GM19467 (cell line): ENCODE data around the gene SPDEF.

ENCODE experiments used
- ATAC-seq: cut with Tn5 transposase; IDR thresholded peaks from one replicate; pipeline ENCODE4 v1.9.1; 2021; ENCODE audit warnings: mild to moderate bottlenecking, moderate library complexity; ENCODE audit not compliant: unreplicated experiment

SPDEF gene

DNA sequence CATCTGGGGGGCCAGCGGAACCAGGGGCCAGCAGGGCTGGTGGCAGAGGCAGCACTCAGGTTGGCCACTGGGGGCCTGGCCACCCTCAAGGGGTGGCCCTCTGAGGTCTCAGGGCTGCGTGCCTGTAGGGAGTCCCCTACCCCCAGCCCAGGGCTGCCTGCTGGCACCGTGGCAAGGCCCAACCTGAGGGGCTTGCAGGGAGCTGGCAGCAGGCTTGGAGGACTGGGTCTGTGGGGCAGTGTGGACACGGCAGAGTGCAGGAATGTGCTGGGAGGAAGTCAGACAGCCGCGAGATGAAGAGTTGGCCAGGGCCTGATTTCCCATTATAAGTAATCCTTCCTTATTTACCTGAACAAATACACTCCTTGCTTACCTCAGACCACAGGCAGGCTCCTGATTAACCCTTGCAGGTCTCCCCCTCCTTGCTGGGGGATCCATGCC lies at the start of gene SPDEF:
Gene SPDEF (minus strand): TSS at position 299 of the 441 bp plus-strand sequence. CDS start 11,874 bp downstream, outside the sequence.
- ATAC-seq = no peak

DNA sequence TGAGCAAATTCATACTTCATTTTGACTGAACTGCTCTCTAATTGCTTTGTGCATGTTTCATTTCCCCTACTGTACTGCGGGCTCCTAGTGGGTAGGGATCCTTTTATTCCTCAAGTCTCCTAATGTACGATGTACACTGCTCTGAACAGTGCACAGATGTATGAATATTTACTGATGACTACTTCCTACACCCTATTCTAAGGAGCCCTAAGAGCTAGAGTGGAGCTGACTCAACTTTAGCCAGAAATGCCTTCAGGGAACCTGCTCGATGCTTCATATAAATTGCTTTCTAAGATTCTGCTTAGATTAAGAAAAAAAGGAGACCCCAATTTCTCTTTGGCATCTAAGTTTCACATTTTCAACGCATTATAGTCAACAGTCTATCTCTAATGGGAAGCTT lies 47.6 kb upstream of the SPDEF start:
- no peak for ATAC-seq

DNA sequence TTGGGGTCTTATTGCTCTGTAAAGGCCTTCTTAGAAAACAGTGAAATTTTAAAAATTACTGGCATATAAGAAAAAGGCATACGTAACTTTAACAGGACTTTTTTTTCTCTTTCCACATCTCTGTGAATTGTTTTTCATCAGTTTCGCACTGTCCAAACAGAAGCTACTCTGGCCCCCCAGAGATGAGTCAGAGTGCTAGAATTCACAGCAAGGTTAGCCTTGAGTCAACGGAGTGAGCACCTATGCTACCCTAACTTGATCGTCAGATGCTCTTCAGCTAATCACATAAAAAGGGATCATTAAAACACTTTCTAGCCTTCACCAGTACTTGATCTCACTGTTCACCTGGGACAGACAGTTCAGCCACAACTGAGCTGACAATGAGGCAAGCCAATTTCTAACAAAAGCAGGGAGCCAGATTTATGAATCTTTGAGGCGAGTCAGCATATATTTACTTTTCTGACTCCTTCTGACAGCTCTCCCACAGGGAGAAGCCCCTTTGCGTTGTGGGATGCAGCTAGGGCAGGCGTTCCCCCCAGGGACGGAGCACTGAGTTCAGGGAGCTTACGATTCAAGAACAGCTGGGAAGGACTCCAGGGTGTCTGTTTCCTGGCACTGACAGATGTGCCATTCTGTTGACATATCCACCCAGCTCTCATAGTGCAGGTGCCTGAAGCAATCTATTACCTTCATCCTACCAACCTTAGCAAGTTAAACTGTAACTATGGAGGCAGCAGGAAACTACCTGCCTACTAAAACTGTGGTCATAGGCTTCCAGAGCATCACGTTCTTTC lies 46.4 kb upstream of the SPDEF start:
- no peak for ATAC-seq

DNA sequence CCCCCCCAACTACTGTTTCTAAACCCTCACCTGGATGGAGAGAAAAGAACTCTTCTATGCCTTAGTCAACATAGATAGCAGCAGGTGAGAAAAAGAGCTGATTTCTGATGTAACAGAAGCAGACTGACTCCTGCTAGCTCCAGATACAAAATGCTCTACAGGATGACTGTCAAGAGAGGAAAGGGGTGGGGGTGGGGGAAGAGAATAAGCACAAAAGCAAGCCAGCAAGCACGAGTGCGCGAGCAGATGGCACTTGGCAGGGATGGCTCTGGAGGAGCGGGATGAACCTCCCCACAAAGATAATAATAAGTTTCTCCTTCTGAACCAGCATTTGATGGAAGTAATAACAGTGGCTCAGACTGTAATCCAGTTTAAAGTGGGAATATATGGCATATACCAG lies 45.6 kb upstream of the SPDEF start:
- no peak for ATAC-seq

DNA sequence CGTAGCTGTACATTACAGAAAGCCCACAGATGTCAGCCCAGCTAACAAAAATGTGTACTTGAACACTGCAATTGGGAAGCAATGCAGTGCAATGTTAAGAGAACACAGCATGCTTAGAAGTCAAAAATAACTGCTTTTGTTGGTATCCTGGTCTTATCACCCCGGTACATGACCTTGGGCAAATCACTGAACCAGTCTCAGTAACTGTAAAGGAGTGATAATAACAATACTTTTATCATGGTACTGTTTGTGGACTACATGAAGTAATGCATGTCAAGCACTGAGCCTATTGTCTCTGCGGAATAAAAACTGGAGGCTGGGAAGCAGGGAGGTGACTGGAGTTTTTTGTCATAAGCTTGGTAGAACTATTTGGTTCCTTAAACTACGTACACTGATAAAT lies 44.7 kb upstream of the SPDEF start:
- ATAC-seq = no peak

DNA sequence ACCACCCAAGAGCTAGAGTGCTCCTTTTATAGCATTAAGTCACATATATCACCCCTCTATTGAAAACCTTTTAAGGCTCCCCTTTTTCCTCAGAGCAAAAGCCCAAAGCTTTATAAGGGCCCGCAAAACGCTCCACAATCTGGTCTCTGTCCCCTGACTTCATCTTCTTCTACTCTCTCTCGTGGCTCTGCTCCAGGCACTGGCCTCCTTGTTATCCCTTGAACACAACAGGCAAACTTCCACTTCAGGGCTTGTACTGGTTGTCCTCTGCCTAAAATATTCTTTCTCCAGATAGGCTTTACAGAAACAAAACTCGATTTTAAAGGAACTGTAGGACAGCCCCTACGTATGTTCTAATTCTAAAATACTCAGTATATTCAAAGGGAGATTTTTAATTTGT lies 44.0 kb upstream of the SPDEF start:
- ATAC-seq = no peak

DNA sequence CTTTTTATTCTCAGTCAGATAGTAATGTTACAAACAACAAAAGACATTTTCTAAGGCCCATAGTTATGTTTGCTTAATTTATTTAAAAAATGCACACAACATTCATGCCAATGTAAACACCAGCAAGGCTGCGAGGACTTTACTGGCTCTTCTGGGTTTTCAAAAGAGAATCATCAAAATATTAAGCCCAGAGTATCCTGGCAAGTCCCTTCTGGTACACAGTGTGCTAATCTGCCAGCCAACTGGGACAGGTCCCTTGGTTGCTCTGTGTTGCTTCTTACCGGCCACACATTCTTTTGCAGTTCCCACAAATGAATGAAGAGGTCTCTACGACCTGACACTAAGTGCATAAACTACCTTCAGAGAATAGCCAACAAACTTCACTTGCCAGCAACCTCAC lies 42.6 kb upstream of the SPDEF start:
- ATAC-seq = no peak

DNA sequence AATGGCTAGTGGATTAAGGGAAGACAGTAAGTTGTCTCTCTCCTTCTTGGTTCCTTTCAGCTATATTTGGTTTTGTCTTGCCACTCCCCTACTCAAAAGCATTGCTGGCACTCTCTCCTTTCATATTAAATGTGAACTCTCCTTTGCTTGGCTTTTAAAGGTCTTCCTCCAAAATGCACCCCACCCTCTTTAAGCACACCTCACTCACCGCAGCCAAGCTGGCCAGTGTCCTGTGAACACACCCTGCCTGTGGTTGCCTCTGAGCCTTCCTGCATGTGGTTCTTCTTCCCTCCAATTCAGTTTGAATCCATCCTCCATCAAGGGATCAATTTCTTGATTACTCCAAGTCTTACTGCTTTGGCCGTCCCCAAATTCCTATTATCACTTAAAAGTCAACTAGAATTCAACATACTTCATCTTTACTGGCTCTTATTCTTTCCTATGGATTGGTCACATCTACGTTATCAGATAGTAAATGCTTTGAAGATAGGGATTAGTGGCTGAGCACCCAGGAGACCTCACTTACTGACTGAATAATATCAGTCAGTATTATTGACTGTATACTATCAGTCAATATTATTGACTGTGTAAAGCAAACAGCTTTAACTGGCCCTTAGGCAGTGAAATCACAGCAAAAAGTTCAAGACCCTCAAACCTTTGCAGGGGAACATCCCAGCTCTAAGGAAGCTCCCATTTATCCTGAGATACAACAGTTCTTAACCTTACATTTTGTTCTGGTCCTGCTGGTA lies 41.6 kb upstream of the SPDEF start:
- no peak for ATAC-seq

DNA sequence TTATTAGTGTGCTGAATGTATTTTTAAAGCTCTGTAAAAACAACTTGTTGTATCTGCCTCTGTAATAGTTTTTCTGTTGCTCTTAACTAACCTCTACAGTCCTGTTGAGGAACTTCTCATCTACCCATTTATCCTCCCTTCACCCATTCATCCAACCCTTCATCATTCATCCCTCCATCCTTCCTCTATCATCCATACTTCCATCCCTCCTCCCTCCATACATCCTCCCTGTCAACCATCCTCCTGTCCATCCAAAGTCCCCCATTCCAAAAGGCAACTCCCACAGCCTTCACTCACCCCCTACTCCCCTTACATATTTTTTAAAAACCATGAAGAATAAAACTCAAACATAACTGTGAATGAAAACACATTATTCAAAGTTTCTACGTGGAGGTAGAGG lies 40.7 kb upstream of the SPDEF start:
- ATAC-seq = no peak

DNA sequence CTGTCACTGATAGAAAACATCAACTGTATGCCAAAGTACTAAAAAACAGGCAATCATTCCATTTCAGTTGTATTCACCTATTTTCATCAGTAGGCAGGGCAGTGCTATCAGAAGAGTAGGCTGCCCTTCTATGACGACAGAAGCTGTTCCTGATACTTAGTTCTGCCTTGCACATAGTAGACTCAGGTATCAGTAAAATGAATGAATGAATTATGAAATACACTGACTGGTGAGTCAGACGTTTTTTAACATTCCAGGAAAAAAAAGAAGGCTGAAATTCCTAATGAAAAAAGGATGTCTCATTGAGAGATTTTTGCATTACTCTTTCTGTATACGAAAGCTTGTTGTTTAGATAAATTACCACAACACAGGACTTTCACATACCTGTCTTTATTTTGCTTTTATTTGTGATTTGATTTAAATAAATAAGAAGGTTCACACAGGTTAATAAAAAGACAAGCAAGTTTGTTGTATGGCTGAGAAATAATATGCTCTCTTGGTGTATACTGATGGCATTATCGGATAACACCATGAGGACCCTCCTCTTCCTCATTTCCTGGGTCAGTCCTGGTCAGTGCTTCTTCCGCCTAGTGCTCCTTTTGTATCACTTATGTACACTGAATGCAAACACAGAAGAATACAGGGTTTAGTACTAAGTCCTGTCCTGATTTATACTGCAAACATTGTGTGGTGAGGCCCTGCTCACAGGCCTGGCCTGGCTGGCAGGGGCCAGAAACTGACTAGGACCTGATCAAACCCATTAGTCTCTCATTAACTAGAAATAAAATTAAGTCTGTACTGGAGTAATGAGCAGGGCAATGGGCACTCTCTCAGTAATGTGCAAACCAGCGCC lies 39.4 kb upstream of the SPDEF start:
- no peak for ATAC-seq

DNA sequence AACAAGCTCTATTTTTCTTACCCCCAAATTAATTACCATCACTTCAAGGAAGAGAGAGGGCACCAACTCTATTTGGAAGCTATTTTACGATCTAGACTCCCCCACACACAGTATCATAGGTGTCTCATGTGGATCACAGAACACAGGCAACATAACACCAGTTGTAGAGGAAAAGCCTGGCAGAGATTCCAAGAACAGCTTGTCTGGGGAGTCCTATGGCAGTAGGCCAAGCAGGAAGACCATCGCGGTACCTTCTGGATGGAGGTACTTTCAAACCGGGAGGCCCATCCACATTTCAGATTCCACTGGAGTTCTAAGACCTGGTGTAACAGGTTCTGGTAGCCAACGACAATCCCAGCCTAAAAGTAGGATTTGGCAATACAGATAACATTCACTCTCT lies 37.6 kb upstream of the SPDEF start:
- ATAC-seq = no peak

DNA sequence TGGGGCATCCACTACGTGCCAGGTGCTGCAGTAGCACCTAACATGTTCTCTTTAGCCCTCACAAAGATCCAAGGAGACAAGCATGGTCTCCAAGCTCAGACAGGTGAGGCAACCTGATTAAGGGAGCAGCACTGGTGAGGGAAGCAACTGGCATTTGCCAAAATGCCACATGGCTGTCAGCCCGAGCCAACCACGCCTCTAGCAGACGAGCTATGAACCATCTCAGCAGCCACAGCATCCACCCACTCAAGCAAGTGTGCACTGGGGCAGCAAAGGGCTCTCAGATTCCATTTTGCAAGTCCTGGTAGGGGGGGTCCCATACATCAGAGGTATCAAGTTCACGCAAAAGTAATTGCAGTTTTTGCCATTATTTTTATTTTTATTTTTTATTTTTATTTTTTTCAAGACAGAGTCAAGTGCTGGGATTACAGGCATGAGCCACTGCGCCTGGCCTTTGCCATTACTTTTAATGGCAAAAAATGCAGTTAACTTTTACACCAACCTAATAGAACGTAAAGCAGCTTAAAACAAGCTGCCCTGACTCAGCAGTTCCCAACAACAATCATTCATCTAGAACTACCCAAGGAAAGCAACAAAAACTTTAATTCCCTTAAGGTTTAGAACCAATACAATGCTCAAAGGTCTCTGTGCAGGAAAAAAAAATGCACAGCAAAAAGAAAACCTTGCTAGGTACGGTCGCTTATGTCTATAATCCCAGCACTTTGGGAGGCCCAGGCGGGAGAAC lies 36.3 kb upstream of the SPDEF start:
- ATAC-seq = no peak

DNA sequence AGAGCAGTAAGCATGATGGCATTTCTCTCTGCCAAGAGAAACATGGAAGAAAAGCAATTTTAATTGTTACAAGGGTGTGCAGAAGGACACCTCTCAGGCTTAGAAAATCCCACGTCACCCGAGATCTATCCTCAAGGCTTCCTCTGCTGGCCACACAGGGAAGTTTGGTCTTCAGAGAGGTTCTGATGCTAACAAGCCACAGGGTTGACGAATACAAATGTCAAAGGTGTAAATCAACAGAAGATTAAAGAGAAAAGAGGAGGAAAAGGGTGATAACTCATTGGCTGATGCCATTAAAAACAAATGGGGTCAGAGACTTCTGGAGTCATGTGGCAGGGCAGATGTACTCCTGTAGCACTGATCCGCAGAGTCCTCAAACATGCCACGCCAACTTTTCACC lies 33.6 kb upstream of the SPDEF start:
- no peak for ATAC-seq

DNA sequence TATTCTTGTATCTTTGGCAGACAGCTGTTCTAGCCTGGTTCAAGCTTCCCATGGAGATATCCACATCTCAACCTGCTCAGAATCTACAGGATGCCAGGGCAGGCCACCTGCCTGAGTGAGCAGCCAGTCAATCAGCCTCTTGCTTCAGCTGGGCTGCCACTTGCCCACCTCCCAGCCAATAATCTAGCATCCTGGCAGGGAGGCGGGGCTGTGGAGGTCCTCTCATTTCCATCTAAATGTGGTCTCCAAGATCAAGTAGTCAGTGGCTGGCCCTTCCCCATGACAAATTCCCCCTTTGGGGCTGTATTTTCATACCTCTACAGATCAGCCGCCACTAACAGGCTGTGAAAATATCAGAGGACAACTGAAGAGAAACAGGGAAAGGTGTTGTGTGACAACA lies 33.0 kb upstream of the SPDEF start:
- no peak for ATAC-seq

DNA sequence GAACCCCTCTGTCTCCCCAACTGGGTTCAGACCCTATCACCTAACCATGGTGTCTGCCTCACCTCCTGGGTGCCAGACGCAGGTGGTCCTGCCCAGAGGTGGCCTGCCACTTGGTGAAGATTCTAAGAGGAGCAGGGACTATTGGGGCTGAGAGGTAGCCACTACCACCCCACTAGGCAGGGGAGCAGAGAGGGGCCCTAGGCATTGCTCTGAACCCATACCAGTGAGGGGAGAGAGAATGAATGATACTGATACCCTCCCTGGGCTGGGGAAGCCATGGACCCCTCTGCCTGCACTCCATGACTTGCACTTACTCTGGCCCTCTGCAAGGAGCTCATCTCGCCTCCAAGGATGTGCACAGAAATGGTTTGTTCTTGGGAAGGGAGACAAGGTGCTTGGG lies 31.7 kb upstream of the SPDEF start:
- no peak for ATAC-seq

DNA sequence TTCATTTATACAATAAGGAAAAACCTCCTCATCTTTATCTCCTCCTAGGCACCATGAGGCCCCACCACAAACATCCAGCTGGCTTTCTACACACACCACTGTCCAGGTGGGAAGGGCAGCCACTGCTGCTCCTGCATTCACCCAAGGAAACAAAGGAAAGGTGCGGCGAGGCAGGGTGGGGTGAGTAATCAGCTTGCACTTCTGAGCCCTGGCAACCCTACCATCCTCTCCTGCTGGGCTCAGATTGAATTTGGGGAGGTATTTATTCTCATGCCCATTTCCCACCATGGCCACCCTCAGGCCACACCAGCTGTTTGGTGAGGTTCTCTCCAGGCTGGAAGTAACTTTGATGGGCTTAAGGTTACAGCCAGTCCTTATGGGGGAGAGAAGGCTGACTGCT lies 31.2 kb upstream of the SPDEF start:
- ATAC-seq = no peak

DNA sequence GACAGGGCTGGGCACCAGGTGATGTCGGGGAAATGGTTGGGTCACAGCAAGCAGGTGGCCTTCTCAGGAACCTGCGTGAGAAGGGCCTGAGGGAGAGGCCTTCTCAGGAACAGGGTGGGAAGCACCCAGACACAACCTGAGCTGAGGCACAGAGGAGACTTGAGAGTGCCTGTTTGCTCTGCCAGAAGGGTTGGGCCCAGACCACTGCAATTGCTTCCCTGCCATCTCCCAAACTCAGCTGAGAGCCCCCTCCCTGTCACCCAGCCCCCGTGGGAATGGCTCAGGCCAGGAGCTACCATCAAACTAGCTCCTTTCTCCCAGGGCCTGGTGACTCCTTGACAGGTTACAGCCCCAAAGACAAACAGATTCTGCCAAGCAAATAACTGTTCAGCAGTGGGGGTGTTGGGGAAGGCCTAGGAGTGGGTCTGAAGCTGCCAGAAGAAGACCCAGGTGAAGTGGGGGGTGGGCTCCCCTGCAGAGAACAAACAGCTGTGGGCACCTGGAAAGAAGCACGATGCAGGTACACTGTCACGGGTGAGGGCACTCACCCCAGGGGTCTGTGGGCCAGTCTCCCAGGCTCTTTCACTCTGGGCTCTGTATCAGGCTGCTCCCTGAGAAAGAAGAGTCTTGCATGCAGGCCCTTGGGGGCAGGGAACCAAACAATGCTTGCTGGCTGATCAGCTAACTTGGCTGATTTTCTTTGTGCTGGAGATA lies 30.4 kb upstream of the SPDEF start:
- ATAC-seq = no peak

DNA sequence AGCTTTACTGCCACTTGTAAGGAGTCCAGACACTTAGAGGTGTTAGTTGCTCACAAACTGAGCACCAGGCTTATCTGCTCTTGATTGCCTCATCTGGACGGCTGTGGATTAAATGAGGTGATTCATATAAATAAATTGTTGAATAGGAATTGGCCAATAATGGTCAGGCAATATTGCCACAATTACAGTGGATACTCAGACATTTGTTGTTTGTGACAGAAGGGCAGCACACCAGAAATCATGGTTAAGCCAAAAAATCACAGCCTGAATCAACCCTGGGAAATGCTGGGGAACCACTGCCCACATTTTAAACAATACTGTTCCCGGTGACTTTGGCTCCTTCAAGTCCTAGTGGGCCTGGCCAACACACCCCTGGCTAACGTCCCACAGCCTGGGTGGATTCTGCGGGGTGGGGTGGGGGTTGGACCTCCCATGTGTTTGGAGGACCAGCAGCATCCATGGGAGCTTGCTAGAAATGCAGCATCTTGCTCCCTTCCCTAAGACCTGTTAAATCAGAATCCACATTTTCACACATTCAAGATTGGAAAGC lies 29.5 kb upstream of the SPDEF start:
- no peak for ATAC-seq

DNA sequence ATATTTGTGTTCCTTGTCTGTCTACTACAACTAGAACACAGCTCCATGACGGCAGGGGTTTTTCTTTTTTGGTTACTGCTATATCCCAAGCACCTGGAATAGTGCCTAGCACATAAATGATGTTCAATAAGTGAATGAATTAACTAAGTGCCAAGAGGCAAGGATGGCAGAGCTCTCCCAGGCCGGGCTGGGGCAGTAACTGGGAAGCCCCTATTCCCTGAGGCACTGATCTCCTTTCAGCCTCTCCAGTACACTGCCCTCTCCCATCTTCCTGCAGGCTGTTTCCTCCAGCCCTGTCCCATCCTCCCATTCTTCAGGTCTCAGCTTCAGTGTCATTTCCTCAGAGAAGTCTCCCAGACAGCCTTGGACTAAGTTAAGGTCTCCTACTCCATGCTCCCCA lies 29.0 kb upstream of the SPDEF start:
- no peak for ATAC-seq

DNA sequence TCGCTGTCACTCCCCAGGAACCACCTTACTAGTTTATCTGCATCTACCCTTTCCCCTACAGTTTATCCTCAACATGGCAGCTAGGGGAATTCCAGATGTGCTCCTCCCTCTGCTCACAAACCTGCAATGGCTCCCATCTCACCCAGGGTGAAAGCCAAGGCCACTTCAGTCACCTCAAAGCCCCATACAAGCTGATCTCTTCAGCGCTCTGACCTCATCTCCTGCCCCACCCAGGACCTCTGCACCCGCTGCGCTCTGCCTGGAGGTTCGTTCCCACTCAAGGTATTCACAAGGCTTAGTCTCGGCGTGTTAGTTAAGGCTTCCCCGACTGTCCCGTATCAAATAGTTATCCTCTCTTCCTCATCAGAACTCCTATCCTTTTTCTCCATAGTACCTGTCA lies 28.6 kb upstream of the SPDEF start:
- ATAC-seq = no peak
